ENCODE measurements around the gene LRRFIP1. TPM values are rescaled to one million over a fixed set of nuclear protein-coding genes. Genes with fewer than 3 reads are reported as not detected.

The LRRFIP1 gene
- total and polyA plus RNA-seq, 10 of the 15 experiments (the other 5 are each of a cell fraction or from before 2014, with no cell fraction given), result 36.2 to 120 (median 74.3) TPM

DNA sequence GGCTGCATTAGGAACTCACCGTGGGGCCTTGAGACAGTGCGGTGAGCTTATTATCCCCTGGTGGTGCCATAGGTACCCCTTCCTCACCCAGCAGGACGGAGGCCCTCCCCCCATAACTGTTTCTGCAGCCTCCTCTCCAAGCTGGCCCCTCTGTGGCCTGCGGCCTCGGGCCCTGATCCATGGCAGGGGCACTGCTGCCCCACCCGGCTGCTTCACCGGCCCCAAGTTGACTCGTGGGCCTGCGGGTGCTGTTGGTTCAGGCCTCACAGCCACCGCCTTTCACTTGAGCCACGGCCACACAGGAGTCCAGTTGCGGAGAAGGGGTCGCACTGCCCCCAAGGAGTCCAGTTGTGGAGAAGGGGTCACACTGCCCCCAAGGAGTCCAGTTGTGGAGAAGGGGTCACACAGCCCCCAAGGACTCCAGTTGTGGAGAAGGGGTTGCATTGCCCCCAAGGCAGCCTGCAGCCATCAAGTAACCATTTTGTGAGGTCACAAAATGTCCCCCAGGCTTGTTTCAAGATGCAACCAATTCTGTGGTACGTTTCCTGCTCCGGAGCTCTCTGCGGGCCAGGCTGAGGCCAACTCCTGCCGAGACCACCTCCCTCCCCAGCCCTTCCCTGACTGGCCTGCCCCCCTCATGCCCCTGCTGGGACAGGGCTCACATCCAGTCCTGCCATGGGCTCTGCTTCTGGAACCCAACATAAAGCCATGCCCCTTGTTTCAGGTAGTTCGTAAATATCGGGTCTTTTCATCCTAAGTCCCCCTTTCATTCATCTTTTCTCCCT, 4.6 kb downstream of the LRRFIP1 start:
- Histone ChIP-seq H4K20me1 (ENCODE audit: control insufficient read depth, insufficient read depth) (no peaks in the 10 kb centered on the region), H3K27me3 (replicated peaks in 1 of 2; ENCODE audit: control insufficient read depth in 2 of 2, insufficient read depth in 2 of 2, low read length in 1 of 2) (peaks cover 3 to 5% of the 10 kb centered on the region in 2 experiments; a peak in 3 of 4 replicates), H3K27ac (ENCODE audit: control insufficient read depth, insufficient read depth) (no peak overlapping the region), H3K4me1 (ENCODE audit: control insufficient read depth, insufficient read depth, low read length) (no peaks in the 10 kb centered on the region), H3K4me3 (no peak overlapping the region), H3K9me3 (replicated peaks; ENCODE audit: control insufficient read depth, insufficient read depth, low read length) (no peaks in the 10 kb centered on the region), H3K36me3 (ENCODE audit: control insufficient read depth in 2 of 2, insufficient read depth in 2 of 2, low read length in 1 of 2) (no peaks in the 10 kb centered on the region), H2AFZ (ENCODE audit: control insufficient read depth, low read depth, low read length) (no peak overlapping the region), H3K9ac (ENCODE audit: control insufficient read depth, insufficient read depth, low read length) (no peak overlapping the region), H3K79me2 (ENCODE audit: control insufficient read depth, insufficient read depth, low read length) (no peaks in the 10 kb centered on the region), H3K4me2 (ENCODE audit: control insufficient read depth, insufficient read depth) (no peak overlapping the region)
- ChIA-PET RAD21 (ENCODE audit: unreplicated experiment) (no interaction called here), CTCF (no interaction called here), SMC1A (ENCODE audit: uncharacterized antibody, unreplicated experiment) (no interaction called here), POLR2A (no interaction called here)
- no TSS peak for BruUV-seq (replicated peaks)
- WGBS (ENCODE audit: insufficient coverage, insufficient replicate concordance, low lambda C conversion rate, missing lambda C conversion rate), result 52% methylated on average over 19 of the region's 19 CpGs
- DNase-seq (ENCODE audit: low read depth, low spot score) (no peak), ATAC-seq (no peak), FAIRE-seq (no peak)
- intact Hi-C loops (cut with micrococcal nuclease; ENCODE audit: unreplicated experiment) (no loop called here), in situ Hi-C loops (cut with MboI) (no loop called here)
- TF ChIP-seq, protein P1, sequence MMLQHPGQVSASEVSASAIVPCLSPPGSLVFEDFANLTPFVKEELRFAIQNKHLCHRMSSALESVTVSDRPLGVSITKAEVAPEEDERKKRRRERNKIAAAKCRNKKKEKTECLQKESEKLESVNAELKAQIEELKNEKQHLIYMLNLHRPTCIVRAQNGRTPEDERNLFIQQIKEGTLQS (IDR thresholded peaks at IDR 0.05; ENCODE audit: borderline replicate concordance, extremely low read depth, low read depth, low read length), result no peak
- TF ChIP-seq, protein P2, sequence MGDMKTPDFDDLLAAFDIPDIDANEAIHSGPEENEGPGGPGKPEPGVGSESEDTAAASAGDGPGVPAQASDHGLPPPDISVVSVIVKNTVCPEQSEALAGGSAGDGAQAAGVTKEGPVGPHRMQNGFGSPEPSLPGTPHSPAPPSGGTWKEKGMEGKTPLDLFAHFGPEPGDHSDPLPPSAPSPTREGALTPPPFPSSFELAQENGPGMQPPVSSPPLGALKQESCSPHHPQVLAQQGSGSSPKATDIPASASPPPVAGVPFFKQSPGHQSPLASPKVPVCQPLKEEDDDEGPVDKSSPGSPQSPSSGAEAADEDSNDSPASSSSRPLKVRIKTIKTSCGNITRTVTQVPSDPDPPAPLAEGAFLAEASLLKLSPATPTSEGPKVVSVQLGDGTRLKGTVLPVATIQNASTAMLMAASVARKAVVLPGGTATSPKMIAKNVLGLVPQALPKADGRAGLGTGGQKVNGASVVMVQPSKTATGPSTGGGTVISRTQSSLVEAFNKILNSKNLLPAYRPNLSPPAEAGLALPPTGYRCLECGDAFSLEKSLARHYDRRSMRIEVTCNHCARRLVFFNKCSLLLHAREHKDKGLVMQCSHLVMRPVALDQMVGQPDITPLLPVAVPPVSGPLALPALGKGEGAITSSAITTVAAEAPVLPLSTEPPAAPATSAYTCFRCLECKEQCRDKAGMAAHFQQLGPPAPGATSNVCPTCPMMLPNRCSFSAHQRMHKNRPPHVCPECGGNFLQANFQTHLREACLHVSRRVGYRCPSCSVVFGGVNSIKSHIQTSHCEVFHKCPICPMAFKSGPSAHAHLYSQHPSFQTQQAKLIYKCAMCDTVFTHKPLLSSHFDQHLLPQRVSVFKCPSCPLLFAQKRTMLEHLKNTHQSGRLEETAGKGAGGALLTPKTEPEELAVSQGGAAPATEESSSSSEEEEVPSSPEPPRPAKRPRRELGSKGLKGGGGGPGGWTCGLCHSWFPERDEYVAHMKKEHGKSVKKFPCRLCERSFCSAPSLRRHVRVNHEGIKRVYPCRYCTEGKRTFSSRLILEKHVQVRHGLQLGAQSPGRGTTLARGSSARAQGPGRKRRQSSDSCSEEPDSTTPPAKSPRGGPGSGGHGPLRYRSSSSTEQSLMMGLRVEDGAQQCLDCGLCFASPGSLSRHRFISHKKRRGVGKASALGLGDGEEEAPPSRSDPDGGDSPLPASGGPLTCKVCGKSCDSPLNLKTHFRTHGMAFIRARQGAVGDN (IDR thresholded peaks at IDR 0.05), result no peak

Measured in GM12878 (cell line).